HEK293 (cell line): ENCODE measurements around the gene AIG1.

Experiments used
- CTCF ChIA-PET: fragments of 350-600 bp; formaldehyde crosslinking; extraction: SDS; loops from one replicate; lab custom pipeline; 2021; ENCODE audit warnings: antibody characterized with exemption; lab: Yijun Ruan, JAX
- POLR2A ChIA-PET: fragments of 300-600 bp; formaldehyde crosslinking; extraction: SDS; loops from one replicate; lab custom pipeline; 2020; ENCODE audit warnings: antibody characterized with exemption, inconsistent platforms; lab: Yijun Ruan, JAX
- H3K27ac ChIP-seq: fragments of 200-500 bp; sonication (Bioruptor generic); 2 replicates; pipeline ENCODE4 v1.5.1; 2014; ENCODE audit warnings: low read depth, low read length, control low read depth, inconsistent platforms; ENCODE audit errors: extremely low read depth
- H3K36me3 ChIP-seq, 2 experiments: fragments of 200-500 bp in 1 of 2; sonication (Bioruptor generic) in 1 of 2; 1 replicate in 1 of 2; 2 replicates in 1 of 2; pipeline ENCODE4 v1.5.1; 2014 to 2017; ENCODE audit warnings: inconsistent platforms in 2 of 2, low read length in 2 of 2; ENCODE audit not compliant: control insufficient read depth in 2 of 2, insufficient read depth in 1 of 2
- H3K4me1 ChIP-seq: fragments of 200-500 bp; sonication (Bioruptor generic); 2 replicates; pipeline ENCODE4 v1.5.1; 2014; ENCODE audit warnings: mild to moderate bottlenecking, low read length, inconsistent platforms; ENCODE audit not compliant: control insufficient read depth, insufficient read depth
- H3K4me3 ChIP-seq: 2 replicates; pipeline ENCODE4 v1.5.1; 2011; ENCODE audit warnings: low read depth, mild to moderate bottlenecking, control low read depth, low read length, moderate library complexity
- H3K9me3 ChIP-seq: fragments of 200-500 bp; sonication (Bioruptor generic); 2 replicates; pipeline ENCODE4 v1.5.1; 2014; ENCODE audit warnings: low read depth, low read length, inconsistent platforms; ENCODE audit not compliant: control insufficient read depth, insufficient read depth
- BCL6B ChIP-seq: fragments of 450-650 bp; formaldehyde crosslinking; IDR thresholded peaks from 2 replicates; pipeline ENCODE4 v1.5.1; 2017; ENCODE audit warnings: missing biosample characterization, missing genetic modification characterization
- GFI1B ChIP-seq: fragments of 450-650 bp; formaldehyde crosslinking; IDR thresholded peaks from 2 replicates; pipeline ENCODE4 v1.5.1; 2016; ENCODE audit warnings: missing biosample characterization, missing genetic modification characterization
- GLI2 ChIP-seq: fragments of 450-650 bp; formaldehyde crosslinking; IDR thresholded peaks from 2 replicates; pipeline ENCODE4; 2017; ENCODE audit warnings: missing biosample characterization, missing genetic modification characterization, low read depth, borderline replicate concordance
- GLIS1 ChIP-seq: fragments of 450-650 bp; formaldehyde crosslinking; IDR thresholded peaks from 2 replicates; pipeline ENCODE4 v1.5.1; 2016; ENCODE audit warnings: missing biosample characterization, missing genetic modification characterization
- GLIS2 ChIP-seq: fragments of 450-650 bp; formaldehyde crosslinking; IDR thresholded peaks from 2 replicates; pipeline ENCODE4 v1.5.1; 2016; ENCODE audit warnings: missing biosample characterization, missing genetic modification characterization
- MZF1 ChIP-seq: fragments of 450-650 bp; formaldehyde crosslinking; IDR thresholded peaks from 2 replicates; pipeline ENCODE4 v1.5.1; 2017; ENCODE audit warnings: missing biosample characterization, missing genetic modification characterization, borderline replicate concordance
- TCF7L2 ChIP-seq: IDR thresholded peaks from 2 replicates; pipeline ENCODE4 v1.6.1; 2011; ENCODE audit warnings: low read depth, mild to moderate bottlenecking, inconsistent platforms, low read length, moderate library complexity, borderline replicate concordance
- WT1 ChIP-seq: fragments of 450-650 bp; formaldehyde crosslinking; IDR thresholded peaks from 2 replicates; pipeline ENCODE4 v1.5.1; 2016; ENCODE audit warnings: missing biosample characterization, missing genetic modification characterization
- ZBTB26 ChIP-seq: fragments of 450-650 bp; formaldehyde crosslinking; optimal IDR thresholded peaks from 2 replicates; pipeline ENCODE3; 2016; ENCODE audit warnings: missing biosample characterization, mild to moderate bottlenecking, missing genetic modification characterization
- ZBTB7A ChIP-seq: fragments of 450-650 bp; formaldehyde crosslinking; IDR thresholded peaks from 2 replicates; pipeline ENCODE4 v1.5.1; 2016; ENCODE audit warnings: low read depth, missing biosample characterization, missing genetic modification characterization
- ZNF112 ChIP-seq: fragments of 450-650 bp; formaldehyde crosslinking; IDR thresholded peaks from 2 replicates; pipeline ENCODE4 v1.5.0; 2017; ENCODE audit warnings: missing biosample characterization, missing genetic modification characterization
- ZNF175 ChIP-seq: fragments of 450-650 bp; formaldehyde crosslinking; IDR thresholded peaks from 2 replicates; pipeline ENCODE4 v1.5.1; 2016; ENCODE audit warnings: missing biosample characterization, missing genetic modification characterization
- ZNF248 ChIP-seq: fragments of 450-650 bp; formaldehyde crosslinking; IDR thresholded peaks from 2 replicates; pipeline ENCODE4 v1.5.1; 2017; ENCODE audit warnings: missing biosample characterization, missing genetic modification characterization
- ZNF311 ChIP-seq: fragments of 450-650 bp; formaldehyde crosslinking; IDR thresholded peaks from 2 replicates; pipeline ENCODE4 v1.5.1; 2017; ENCODE audit warnings: missing biosample characterization, missing genetic modification characterization, borderline replicate concordance
- ZNF341 ChIP-seq: fragments of 450-650 bp; formaldehyde crosslinking; IDR thresholded peaks from 2 replicates; pipeline ENCODE4; 2016; ENCODE audit warnings: low read depth, missing biosample characterization, missing genetic modification characterization
- ZNF394 ChIP-seq: fragments of 450-650 bp; formaldehyde crosslinking; IDR thresholded peaks from 2 replicates; pipeline ENCODE4 v1.5.1; 2016; ENCODE audit warnings: missing biosample characterization, missing genetic modification characterization, mild to moderate bottlenecking, moderate library complexity, borderline replicate concordance
- ZNF423 ChIP-seq: fragments of 450-650 bp; formaldehyde crosslinking; IDR thresholded peaks from 2 replicates; pipeline ENCODE4 v1.5.1; 2016; ENCODE audit warnings: missing biosample characterization, missing genetic modification characterization
- ZNF530 ChIP-seq: fragments of 450-650 bp; formaldehyde crosslinking; IDR thresholded peaks from 2 replicates; pipeline ENCODE4 v1.5.1; 2016; ENCODE audit warnings: low read depth, missing biosample characterization, missing genetic modification characterization
- ZNF544 ChIP-seq: fragments of 450-650 bp; formaldehyde crosslinking; IDR thresholded peaks from 2 replicates; pipeline ENCODE4 v1.5.0; 2017; ENCODE audit warnings: missing biosample characterization, missing genetic modification characterization
- TF ChIP-seq, protein P1 (sequence below): fragments of 450-650 bp; formaldehyde crosslinking; IDR thresholded peaks from 2 replicates; pipeline ENCODE4 v1.5.1; 2016; ENCODE audit warnings: missing biosample characterization, missing genetic modification characterization, borderline replicate concordance

The AIG1 gene

DNA sequence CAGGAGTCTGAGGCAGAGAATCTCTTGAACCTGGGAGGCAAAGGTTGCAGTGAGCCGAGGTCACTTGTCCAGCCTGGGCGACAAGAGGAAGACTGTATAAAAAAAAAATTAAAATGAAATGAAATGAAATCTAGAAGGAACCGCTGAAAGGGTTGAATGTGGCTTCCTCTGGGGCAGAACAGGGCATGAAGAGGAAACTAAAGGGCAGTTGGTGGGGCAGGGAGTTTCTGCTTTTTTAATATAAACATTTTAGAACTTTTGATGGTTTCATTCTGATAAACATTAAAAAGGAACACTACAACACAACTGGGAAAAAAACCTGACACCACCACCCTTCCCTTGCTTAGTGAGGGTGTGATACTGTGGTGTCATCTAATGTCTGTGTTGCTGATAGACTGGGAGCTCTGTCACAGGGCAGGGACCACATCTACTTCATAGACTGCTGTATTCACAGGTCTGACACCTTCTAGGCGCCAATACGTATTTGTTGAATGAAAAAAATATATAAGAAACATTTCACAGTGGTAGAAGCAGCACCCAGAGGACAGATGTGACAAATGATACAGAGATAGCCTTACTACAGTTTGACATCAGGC, 260.9 kb downstream of the AIG1 start:
- POLR2A ChIA-PET = interaction anchor here (0.5 kb wide), 1 partner anchor 104 kb away, joined by 7 read pairs; no protein-coding TSS in a partner anchor
- Histone ChIP-seq H3K9me3 (no peaks in the 10 kb centered on the region; the same call in 1 of the 2 replicates), H3K4me1 (no peaks in the 10 kb centered on the region), H3K36me3 (no peaks in the 10 kb centered on the region), H3K4me3 (no peak overlapping the region), H3K27ac (no peak overlapping the region)
- no peak for TF ChIP-seq ZBTB7A (tag by site-specific recombination)
- TF ChIP-seq ZNF544 = no peak
- TF ChIP-seq ZNF341 (tag by site-specific recombination) = no peak
- TF ChIP-seq GLIS2 (tag by site-specific recombination) = no peak
- TF ChIP-seq ZNF423 (tag by site-specific recombination) = no peak
- TF ChIP-seq ZNF530 (tag by site-specific recombination) = no peak
- no peak for TF ChIP-seq GLIS1
- CTCF ChIA-PET = no interaction called here

- H3K9me3 ChIP-seq = no peaks in the 10 kb centered on the region; the same call in 1 of the 2 replicates
- H3K36me3 ChIP-seq = no peaks in the 10 kb centered on the region
- TF ChIP-seq GFI1B (tag by site-specific recombination) (no peak), GLIS2 (tag by site-specific recombination) (no peak), ZNF112 (tag by site-specific recombination) (no peak), TCF7L2 (no peak), ZNF311 (no peak), ZBTB26 (no peak), GLI2 (tag by site-specific recombination) (no peak), MZF1 (tag by site-specific recombination) (no peak), ZNF423 (tag by site-specific recombination) (no peak), ZNF394 (no peak), BCL6B (no peak), ZNF175 (no peak), ZNF248 (tag by site-specific recombination) (no peak), WT1 (no peak)
- TF ChIP-seq, protein P1, sequence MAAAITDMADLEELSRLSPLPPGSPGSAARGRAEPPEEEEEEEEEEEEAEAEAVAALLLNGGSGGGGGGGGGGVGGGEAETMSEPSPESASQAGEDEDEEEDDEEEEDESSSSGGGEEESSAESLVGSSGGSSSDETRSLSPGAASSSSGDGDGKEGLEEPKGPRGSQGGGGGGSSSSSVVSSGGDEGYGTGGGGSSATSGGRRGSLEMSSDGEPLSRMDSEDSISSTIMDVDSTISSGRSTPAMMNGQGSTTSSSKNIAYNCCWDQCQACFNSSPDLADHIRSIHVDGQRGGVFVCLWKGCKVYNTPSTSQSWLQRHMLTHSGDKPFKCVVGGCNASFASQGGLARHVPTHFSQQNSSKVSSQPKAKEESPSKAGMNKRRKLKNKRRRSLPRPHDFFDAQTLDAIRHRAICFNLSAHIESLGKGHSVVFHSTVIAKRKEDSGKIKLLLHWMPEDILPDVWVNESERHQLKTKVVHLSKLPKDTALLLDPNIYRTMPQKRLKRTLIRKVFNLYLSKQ (tag by site-specific recombination) = no peak
- TF ChIP-seq, all 188 proteins: peak for 0
- Histone ChIP-seq H3K4me3 (no peak overlapping the region), H3K4me1 (no peaks in the 10 kb centered on the region), H3K27ac (no peak overlapping the region)
- ChIA-PET POLR2A (interaction anchor here (0.5 kb wide), 1 partner anchor 103 kb away, joined by 7 read pairs; no protein-coding TSS in a partner anchor), CTCF (interaction anchor here (0.7 to 1.1 kb wide), 2 partner anchors 15 to 114 kb away, joined by 3 to 4 read pairs; no protein-coding TSS in a partner anchor)
Observed at GRCh38 chr6:143322386-143322785, 261.7 kb downstream of the AIG1 start.
